HG02798 (cell line): ENCODE data around the gene CHST15.
A peak's percentile ranks its signal among the peaks of the same experiment; 100 is the strongest.

ENCODE experiments used
- ATAC-seq: cut with Tn5 transposase; IDR thresholded peaks from one replicate; pipeline ENCODE4 v1.9.1; 2021; ENCODE audit warnings: mild to moderate bottlenecking; ENCODE audit not compliant: unreplicated experiment, poor library complexity

CHST15 gene

DNA sequence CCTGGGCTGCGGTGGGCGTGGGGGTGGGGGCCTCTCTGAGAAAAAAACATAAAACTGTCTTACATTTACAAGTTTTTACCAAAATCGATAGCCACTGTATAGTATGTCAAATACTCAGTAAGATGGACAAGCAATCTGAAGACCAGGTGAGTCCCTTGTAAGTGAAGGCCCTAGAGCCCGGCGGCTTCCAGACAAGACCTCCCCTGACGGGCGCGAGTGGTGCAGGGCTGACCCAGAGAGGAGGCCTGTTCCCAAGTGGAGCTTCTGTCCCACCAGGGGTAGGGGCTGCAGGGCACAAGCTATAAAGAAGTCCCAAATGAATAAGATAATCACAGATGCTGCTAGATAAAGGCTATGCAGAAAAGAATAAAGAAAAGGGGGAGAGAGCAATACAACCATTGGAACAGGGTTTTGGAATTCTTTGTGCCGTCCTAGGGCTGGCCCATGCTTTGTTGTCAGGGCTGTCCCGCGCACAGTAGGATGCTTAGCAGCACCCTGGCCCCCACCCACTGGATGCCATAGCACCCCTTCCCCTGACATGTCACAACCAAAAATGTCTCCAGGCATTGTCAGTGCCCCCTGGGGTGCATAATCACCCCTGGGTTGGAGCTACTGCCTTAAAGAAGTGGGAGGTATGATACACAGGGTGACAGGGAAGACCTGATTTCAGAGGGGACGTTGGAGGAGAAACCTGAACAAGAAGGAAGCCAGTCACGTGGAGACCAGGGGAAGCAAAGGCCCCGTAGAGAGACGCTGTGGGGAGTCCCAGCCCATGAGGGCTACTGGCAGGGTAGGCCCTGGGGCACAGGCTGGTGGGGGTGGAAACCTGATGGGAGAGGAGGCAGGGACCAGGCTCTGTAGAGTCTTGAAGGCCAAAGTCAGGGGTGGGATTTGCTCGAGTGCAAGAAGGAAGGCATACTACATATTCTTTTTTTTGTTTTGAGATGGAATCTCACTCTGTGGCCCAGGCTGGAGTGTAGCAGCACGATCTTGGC, 43.1 kb downstream of the CHST15 start:
- no peak for ATAC-seq

DNA sequence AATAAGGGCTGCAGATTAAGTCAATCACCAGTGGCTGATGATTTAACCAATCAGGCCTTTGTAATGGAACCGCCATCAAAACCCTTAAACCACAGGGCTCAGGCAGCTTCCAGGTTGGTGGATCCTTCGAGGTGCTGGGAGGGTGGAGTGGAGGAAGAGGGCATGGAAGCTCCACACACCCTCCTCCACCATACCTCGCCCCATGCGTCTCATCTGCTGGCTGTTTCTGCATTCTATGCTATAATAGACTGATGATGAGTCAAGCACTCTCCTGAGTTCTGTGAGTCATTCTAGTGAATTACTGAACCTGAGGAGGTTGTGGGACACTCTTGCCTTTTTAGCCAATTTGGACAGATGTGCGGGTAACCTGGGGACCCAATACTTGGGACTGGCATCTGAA, 43.9 kb downstream of the CHST15 start:
- ATAC-seq: no peak

DNA sequence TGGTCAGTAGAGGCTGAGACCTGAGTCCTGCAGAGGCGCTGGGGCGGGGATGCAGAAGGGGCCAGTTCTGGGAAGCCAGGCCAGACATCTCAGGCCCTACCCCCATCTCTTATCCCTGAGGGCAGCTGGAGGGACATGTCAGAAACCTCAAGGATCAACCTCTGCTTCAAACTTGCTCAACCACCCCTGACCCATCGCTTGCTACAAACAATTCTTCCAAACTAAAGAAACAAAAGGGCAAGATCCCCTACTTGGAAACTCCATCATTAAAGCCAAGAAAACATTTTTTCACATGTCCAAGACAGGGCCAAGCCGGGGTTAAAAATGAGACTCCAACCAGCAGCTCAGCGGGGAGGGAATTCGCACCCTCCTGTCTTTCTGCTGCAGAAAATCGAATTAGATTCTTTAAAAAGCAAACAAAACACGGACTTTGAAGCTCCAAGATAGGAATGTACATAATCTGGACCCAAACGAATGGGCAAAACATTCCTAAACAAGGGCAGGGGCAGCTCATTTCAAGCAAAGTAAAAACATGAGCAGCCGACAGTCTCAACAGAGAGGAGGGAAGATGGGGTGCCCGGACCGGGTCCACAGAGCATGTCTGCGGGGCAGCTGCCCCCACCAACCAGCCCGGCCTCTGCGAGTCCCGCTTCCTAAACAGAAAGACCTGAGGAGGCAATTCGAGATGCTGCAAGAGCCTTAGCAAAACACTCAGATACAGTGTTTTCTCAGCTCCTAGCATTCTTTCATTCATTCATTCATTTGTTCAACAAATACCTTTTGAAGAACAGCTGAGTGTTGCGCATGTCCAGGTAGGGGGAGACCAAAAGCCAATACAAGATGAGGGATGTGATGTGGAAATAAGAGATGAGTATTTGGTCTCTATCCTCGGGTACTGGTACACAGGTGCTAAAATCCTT, 44.8 kb downstream of the CHST15 start:
- ATAC-seq: no peak

DNA sequence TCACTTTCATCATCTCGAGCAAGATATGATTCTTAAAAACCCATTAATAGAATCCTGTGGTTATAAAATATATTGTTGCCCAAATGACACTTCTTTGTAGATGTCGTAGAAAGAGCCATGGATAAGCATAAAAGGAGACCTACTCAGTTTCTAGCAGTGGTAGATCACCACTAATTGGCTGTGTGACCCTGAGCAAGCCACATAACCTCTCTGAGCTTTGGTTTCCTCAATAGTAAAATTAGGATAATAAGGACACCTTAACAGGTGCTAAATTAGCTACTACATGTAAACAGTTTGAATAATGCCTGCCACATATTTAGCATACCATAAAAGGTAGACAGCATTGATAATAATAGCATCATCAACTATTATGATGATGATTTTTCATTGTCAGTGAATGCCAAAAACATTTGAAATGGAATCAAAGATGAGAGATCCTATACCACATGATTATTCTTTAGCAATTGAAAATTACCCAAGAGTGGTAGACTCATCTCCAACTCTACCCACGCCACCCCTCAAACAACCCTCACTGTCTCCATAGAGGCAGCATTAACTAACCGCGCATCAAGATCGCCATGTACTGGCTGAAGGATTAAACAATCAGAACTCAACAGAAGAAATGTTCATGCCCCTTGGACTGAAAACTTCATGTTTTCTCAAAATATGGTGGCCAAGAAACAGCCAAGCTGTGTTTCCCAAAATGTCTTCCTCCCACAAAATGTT, 45.8 kb downstream of the CHST15 start:
- ATAC-seq: no peak

DNA sequence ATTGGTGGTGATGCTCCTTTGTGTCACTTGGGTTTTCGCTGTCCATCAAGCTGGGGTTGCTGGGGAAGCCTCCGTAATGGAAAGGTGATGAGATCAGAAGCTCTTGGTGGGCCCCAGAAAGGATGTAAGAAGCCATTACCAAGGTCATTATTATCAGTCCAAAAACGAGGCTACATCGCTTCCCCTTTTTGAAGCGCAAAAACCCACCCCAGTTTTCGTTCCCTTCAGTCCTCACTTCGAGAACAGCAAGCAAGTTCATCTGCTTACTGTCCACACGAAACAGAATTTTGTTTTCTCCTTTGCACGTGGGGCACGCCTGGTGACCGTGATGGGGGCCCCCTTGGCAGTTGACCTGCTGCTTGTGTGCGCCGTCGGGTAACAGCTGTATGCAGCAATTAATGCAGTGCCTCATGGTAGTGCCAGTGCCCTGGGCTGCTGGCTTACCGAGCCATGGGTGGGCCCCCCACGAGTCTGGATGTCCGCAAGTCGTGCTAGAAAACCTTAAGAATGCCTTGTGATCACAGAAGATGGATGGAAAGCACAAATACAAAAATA, 47.5 kb downstream of the CHST15 start:
- no peak for ATAC-seq

DNA sequence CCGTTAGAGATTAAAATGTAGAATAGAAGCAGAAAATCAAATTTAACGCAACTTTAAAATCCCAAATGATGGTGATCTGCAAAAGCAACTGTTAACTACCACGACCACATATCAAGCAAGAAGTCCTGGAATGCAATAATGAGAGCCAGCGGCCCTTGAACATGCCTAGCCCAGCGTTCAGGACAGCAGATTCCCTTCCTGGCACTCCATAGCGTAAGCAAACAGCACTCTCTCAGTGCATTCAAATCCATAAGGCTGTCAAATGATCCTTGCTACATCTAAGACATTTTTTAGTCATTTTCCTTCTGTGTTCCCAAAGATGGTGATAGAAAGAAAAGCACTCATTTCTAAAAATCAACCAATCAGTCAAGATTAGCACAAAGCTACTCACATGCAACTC, 48.1 kb downstream of the CHST15 start:
- no peak for ATAC-seq

DNA sequence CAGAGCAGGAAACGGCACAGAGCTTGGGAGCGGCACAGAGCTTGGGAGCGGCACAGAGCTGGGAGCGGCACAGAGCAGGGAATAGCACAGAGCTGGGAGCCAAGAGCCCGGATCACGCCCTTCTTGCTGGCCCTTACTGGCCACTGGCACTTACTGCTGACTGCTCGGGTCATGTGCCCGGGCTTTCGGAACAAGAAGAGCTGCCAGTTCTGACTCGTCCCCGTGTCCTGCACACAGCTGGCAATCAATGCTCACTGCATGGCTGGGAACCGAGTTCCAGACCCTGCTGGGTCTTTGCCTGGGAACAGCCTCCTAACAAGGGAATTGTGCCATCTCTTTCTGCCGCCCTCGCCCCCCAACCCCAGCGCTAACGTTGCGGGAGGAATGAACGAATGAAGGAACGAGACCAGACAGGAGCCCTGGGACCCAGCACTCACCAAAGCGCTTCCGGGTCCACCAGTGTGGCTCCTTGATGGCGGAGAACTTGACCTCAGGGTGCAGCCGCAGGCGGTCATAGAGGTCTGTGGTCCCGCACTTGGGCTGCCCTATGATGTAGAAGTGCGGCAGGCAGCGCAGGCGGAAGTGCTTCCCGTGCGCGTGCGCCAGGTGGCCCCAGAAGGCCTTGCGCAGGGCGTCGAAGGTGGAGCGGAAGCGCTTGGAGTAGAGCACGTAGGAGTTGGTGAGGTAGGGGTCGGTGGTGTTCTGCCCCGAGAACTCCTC, 49.1 kb downstream of the CHST15 start:
- ATAC-seq: no peak

DNA sequence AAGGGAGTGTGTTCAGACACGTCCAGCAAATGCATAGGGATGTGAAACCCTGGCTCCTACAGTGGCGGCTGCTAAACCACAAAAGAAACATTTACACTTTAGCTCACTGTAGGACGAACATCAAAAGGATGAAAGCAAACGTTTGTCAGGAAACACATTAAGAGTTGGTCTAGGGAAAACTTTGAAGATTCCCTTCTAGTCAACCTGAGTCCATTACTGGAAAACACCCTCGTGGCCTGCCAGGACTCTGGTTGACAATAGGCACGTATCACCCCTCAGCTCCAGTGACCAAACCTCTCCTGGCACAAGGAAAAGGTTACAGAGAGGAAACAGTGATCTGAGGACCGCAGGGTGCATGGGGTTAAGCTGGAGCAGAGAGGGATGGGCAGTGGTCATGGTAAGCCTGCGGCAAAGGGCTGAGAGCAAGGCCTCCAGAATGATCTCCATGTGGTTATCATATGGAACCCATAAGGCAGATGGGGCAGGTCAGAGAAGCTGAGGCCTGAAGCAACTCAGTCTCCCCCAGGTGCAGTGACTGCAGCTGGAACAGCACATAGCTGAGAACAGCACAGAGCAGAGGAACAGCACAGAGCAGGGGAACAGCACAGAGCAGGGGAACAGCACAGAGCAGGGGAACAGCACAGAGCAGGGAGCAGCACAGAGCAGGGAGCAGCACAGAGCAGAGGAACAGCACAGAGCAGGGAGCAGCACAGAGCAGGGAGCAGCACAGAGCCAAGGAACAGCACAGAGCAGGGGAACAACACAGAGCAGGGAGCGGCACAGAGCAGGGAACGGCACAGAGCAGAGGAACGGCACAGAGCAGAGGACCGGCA, 49.9 kb downstream of the CHST15 start:
- peak; percentile 83 for ATAC-seq

DNA sequence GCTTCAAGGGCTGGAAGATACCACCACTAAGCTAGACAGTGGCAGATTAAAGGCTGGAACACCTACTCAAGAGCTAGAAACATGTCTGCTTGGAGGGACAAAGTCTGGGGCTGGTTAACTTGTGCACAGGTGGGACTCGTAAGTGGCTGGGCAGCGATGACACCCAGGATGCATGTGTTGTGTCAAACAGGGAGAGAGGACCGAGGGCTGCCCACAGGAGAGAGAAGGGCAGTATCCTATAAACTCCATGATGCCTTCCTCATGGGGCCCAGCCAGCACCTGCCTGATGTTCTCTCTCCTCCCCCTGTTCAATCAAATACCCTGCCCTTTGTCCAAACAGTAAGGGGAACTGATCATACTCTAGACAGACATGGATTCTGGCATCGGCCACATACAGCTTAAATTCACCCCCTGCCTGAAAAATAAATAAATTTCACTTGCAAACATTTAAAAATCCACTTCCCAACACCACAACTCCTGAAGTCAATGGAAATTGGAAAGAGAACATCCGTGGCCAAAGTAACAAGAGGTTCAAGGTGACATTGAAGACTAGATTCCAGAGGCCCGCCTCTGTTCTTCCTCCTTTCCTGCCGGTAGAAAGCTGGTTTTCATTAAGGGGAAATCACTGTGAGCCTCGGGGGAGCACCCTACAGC, 50.6 kb downstream of the CHST15 start:
- ATAC-seq: no peak

DNA sequence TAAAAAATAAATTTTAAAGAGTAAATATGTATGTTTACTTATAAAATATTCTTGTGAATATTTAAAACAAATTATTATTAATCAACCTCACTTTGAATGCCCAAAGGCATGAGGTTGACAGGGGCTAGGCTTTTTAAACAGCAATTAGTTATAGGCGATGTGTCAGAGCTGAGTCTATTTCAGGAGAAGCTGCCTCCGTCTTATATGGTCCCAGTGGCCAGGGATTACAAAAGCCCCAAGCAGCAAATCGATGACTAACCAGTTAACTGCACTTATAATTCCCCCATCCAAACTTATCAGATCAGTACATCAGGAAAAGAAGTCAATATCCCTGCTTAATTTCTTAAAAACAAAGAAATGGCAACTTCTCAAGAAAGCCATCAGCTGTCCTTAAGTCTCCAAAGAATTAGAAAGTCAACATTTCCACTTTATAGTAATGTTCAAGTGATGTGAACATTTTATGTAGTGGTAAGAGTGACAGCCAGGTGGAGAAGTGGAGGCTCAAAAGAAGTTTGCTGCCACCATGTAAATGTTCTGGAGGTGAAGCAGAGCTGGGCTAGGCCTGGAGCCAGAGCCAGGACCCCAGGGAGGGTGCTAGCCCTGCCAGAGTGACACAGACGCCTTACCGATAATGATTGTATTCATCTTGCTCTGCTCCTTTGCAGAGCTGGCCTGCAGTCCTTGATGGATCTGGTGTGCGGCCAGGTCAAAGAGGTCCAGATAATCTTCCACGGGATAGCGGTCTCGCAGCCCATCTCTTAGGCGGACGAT, 51.5 kb downstream of the CHST15 start:
- no peak for ATAC-seq

DNA sequence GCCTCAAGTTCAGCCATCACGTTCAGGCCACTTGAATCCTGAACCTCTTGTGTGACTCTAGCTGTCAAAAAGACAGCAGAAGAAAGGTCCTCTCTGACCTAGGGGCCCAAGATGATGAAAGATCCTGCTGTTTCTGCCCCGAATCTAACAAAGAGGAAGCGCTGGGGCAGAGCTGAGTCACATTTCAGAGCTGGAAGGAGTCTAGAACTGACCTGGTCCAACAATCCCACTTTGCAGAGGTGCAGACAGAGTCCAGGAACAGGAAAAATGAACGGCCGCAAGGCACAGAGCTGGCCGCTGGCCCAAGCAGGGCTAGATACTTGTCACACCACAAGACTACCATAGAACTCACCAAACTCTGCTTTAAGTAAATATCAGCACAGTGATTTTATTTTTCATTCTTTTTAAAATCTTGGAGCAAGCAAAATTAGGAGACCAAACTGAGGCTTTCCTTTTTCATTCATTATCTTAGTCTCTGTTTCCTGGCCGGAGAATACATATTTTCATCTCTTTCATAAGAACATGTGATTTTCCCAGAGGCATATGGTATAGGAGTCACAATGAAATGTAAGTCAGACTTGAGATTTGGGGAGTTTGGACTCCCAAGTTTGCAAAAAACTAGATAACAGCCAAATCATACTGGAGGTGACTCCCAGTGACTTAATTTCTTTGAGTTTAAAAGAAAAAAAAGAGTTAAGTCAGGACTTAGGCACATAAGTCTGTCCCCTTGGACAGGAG, 52.8 kb downstream of the CHST15 start:
- ATAC-seq: no peak

DNA sequence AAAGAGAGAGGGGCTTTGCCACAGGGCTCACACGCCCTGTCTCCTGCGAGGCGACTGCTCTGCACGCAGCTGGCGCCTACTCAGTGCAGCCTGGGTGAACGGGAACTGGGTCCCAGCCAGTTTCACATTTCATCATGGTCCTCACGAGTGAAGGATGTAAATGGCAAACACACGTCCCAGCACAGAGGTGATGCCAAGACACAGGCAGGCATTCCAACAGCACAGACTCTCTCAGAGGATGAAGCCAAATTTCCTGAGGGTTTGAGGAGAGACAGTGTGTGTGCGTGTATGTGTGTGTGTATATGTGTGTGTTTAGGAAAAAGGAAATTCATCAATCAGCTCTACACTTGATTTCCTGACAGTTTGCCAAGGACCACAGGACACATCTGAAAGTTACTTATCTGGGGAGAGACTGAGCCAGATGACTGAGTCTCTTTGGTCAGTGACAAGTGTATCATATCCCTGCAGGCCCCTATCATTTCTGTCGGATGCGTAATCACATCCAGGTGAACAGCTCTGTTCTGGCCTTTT, 53.9 kb downstream of the CHST15 start:
- ATAC-seq: no peak

DNA sequence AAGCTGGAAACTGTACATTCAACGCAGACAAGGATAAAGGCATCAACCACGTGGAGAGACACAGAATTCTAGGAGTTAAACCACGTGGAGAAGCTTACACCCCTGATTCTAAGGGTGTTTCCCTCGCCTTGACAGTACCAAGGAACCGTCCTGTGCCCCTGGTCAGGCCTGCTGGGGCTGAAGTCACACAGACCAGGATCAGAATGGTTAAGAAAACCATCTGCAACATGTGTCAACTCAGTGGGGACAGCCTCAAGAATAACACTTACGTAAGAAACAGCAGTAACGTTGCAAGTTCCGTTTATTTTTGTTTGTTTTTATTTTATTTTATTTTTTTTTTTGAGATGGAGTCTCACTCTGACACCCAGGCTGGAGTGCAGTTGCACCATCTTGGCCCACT, 55.6 kb downstream of the CHST15 start:
- no peak for ATAC-seq

DNA sequence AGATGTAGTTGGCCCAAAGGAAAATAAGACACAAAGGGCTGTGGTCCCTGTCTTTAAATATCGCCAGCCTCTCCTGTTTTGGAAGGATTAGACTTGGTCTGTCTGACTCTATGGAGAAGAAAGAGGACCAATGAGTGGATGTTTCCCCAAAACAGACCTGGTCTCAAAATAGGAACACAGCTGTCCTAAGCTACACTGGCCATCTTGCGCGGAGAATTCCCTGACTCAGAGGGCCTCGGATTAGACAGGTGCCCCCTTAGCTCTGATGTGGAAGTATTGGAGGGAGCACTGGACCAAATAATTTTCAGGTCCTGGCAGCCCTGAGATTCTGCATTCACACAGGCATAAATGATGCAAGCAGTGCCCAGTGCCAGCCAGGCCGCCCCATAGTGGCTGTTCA, 56.1 kb downstream of the CHST15 start:
- no peak for ATAC-seq

DNA sequence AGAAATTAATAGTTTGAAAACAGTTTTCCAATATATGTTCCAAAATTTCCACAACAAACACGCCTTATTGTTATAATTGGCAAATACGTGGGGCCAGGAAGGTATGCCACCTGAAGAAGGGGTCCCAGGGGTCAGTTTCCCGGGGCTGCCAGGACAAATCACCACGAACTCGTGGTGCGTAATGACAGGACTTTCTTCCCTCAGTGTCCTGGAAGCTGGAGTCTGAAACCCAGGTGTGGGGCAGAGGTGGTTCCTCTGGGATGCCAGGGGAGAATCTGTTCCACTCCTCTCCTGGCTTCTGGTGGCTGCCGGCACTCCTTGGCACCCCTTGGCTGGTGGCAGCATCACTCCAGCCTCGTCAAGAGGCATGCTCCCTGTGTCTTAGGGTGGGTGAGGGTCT, 56.7 kb downstream of the CHST15 start:
- no peak for ATAC-seq

DNA sequence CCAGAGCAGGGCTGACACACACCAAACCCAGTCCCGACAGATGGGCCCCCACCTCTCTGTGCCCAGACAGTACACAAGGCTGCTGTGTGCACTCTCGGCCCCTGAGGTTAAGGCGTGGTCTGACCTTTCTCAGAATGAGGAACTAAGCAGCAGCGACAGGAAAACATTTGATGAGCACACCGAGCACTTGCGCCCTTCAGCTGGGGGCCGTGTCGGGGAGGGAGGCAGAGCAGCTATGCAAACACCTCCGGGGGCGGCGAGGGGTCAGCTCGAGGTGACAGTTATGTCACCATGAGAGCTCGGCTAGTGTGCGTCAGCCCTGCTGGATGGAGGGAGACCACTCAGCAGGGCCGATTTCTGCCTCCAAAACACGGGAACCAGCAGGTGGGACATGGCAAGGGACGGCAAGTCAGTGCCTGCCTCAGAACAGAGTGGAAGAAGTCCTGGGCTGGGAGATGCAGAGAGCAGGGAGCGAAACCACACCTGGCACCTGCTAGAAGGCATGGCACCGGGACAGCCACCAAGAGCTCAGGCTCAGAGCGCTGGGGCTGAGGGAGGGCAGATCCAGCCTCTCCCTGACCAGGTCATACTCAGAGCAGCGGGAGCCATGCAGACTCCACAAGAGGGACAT, 57.4 kb downstream of the CHST15 start:
- ATAC-seq: peak; percentile 98
